Smooth muscle cell (in vitro differentiated cells): Measurements from ENCODE around the gene SIRT1. TPM values are rescaled to one million over a fixed set of nuclear protein-coding genes. Genes with fewer than 3 reads are reported as not detected.

Source experiments
- DNase-seq: peaks from one replicate; lab custom pipeline; 2025; ENCODE audit not compliant: unreplicated experiment; lab: John Stamatoyannopoulos, UW
- H2AFZ ChIP-seq: fragments of 200-600 bp; sonication (generic); 2 replicates; pipeline ENCODE4 v1.6.0; 2016; ENCODE audit warnings: antibody characterized with exemption, low read depth, mild to moderate bottlenecking
- H3F3A ChIP-seq: fragments of 200-600 bp; sonication (generic); 2 replicates; pipeline ENCODE4 v1.6.0; 2017; ENCODE audit warnings: antibody characterized with exemption, low read depth
- H3K27ac ChIP-seq: fragments of 200-600 bp; sonication (generic); 2 replicates; pipeline ENCODE4 v1.5.1; 2016; ENCODE audit warnings: low read depth, mild to moderate bottlenecking
- H3K27me3 ChIP-seq: fragments of 200-600 bp; sonication (generic); 2 replicates; pipeline ENCODE4 v1.6.1; 2016; ENCODE audit warnings: low read depth, mild to moderate bottlenecking
- H3K36me3 ChIP-seq: fragments of 200-600 bp; sonication (generic); 2 replicates; pipeline ENCODE4 v1.5.1; 2016; ENCODE audit warnings: low read depth
- H3K4me1 ChIP-seq: fragments of 200-600 bp; sonication (generic); 2 replicates; pipeline ENCODE4 v1.5.1; 2016; ENCODE audit warnings: low read depth
- H3K4me2 ChIP-seq: fragments of 200-600 bp; sonication (generic); 2 replicates; pipeline ENCODE4 v1.6.0; 2016; ENCODE audit warnings: mild to moderate bottlenecking
- H3K4me3 ChIP-seq: fragments of 200-600 bp; sonication (generic); 2 replicates; pipeline ENCODE4 v1.5.1; 2016; ENCODE audit warnings: mild to moderate bottlenecking
- H3K79me2 ChIP-seq: fragments of 200-600 bp; sonication (generic); 2 replicates; pipeline ENCODE4 v1.6.0; 2016; ENCODE audit warnings: low read depth, mild to moderate bottlenecking
- H3K9ac ChIP-seq: fragments of 200-600 bp; sonication (generic); 2 replicates; pipeline ENCODE4 v1.6.0; 2016; ENCODE audit warnings: low read depth
- H3K9me3 ChIP-seq: fragments of 200-600 bp; sonication (generic); replicated peaks from 2 replicates; pipeline ENCODE4 v1.5.1; 2016; ENCODE audit warnings: low read depth
- H4K20me1 ChIP-seq: fragments of 200-600 bp; sonication (generic); 2 replicates; pipeline ENCODE4 v1.6.0; 2016; ENCODE audit warnings: low read depth
- WGBS: methylation state at CpG from one replicate; pipeline ENCODE4 v1.1.7; 2016; ENCODE audit warnings: low lambda C conversion rate; 5-methylcytosine and 5-hydroxymethylcytosine counted together
- polyA plus RNA-seq: library from polyadenylated mRNA; unstranded; fragments of >200 nt; fragmentation: Nextera tagmentation; extraction: Ambion mirVana; gene quantifications from 2 replicates; pipeline ENCODE4 v1.2.1, GENCODE V29; 2016
- total RNA-seq: library from RNA; depleted of rRNA; stranded (reverse); fragments of >200 nt; gene quantifications from 2 replicates; pipeline ENCODE4 v1.2.3, GENCODE V29; 2014
- TF ChIP-seq, protein P1 (sequence below): fragments of 200-600 bp; sonication (generic); IDR thresholded peaks from 2 replicates; pipeline ENCODE4 v1.5.1; 2017; ENCODE audit warnings: borderline replicate concordance, mild to moderate bottlenecking, antibody characterized with exemption; ENCODE audit not compliant: insufficient read depth, poor library complexity, severe bottlenecking

SIRT1 gene
- total and polyA plus RNA-seq, 2 experiments from 2014 or later = 8.0 to 14.9 TPM

- peaks cover 3% of the 10 kb centered on the region for H3K4me1 ChIP-seq
- no peak overlapping the region for H3K27ac ChIP-seq
- no peaks in the 10 kb centered on the region for H4K20me1 ChIP-seq
- no peaks in the 10 kb centered on the region for H3K27me3 ChIP-seq
- no peak overlapping the region for H2AFZ ChIP-seq
- H3K9ac ChIP-seq = no peak overlapping the region
- no peak overlapping the region for H3K4me3 ChIP-seq
- H3F3A ChIP-seq = no peaks in the 10 kb centered on the region
- TF ChIP-seq, protein P1, sequence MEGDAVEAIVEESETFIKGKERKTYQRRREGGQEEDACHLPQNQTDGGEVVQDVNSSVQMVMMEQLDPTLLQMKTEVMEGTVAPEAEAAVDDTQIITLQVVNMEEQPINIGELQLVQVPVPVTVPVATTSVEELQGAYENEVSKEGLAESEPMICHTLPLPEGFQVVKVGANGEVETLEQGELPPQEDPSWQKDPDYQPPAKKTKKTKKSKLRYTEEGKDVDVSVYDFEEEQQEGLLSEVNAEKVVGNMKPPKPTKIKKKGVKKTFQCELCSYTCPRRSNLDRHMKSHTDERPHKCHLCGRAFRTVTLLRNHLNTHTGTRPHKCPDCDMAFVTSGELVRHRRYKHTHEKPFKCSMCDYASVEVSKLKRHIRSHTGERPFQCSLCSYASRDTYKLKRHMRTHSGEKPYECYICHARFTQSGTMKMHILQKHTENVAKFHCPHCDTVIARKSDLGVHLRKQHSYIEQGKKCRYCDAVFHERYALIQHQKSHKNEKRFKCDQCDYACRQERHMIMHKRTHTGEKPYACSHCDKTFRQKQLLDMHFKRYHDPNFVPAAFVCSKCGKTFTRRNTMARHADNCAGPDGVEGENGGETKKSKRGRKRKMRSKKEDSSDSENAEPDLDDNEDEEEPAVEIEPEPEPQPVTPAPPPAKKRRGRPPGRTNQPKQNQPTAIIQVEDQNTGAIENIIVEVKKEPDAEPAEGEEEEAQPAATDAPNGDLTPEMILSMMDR = no peak
- H3K4me2 ChIP-seq = no peak overlapping the region
- WGBS = 99% methylated on average over 10 of the region's 10 CpGs
- DNase-seq = no peak
- no peaks in the 10 kb centered on the region for H3K79me2 ChIP-seq
- no peaks in the 10 kb centered on the region for H3K9me3 ChIP-seq
- H3K36me3 ChIP-seq = no peaks in the 10 kb centered on the region
These were observed 19.7 kb upstream of the SIRT1 start for GRCh38 chr10:67864607-67865371.

DNA sequence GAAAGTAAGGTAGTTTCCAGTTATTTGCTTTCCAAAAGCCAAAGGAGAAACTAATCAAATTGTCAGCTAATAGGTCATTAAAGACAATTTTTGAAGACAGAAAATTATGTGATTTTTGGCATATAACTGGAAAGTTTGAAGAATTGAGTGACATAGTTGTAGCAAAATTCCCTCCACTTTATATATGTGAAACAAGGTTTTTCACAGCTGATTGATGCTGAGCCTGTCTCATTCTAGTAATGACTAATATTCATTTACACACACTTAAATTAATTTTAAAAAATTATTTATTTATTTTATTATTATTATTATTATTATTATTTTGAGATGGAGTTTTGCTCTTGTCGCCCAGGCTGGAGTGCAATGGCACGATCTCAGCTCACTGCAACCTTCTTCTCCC is 16.3 kb upstream of the SIRT1 start:
- Histone ChIP-seq H3K4me3 (no peak overlapping the region), H3K27ac (no peak overlapping the region), H3K9ac (no peak overlapping the region)

GRCh38 chr10:67869996-67870395 is 14.5 kb upstream of the SIRT1 start:
- H3K79me2 ChIP-seq = no peaks in the 10 kb centered on the region
- TF ChIP-seq, protein P1 = no peak
- H3K4me1 ChIP-seq = no peaks in the 10 kb centered on the region
- H3K9me3 ChIP-seq = no peaks in the 10 kb centered on the region
- no peaks in the 10 kb centered on the region for H3K36me3 ChIP-seq
- no peaks in the 10 kb centered on the region for H3F3A ChIP-seq
- H3K9ac ChIP-seq = no peak overlapping the region
- no peaks in the 10 kb centered on the region for H4K20me1 ChIP-seq
- H3K27me3 ChIP-seq = no peaks in the 10 kb centered on the region
- no peak overlapping the region for H3K4me2 ChIP-seq
- no peak overlapping the region for H3K4me3 ChIP-seq
- H3K27ac ChIP-seq = no peak overlapping the region
- H2AFZ ChIP-seq = no peak overlapping the region
- WGBS = 90% methylated on average over 6 of the region's 6 CpGs
- DNase-seq = no peak

More for the DNA sequence above, 16.3 kb upstream of the SIRT1 start:
- TF ChIP-seq, protein P1 = no peak
- H4K20me1 ChIP-seq = no peaks in the 10 kb centered on the region
- no peak overlapping the region for H2AFZ ChIP-seq
- no peaks in the 10 kb centered on the region for H3K79me2 ChIP-seq
- H3K9me3 ChIP-seq = no peaks in the 10 kb centered on the region
- no peak for DNase-seq
- H3K36me3 ChIP-seq = no peaks in the 10 kb centered on the region
- 98% methylated on average over 2 of the region's 2 CpGs for WGBS
- no peaks in the 10 kb centered on the region for H3K27me3 ChIP-seq
- H3F3A ChIP-seq = no peaks in the 10 kb centered on the region
- H3K4me1 ChIP-seq = no peaks in the 10 kb centered on the region
- no peak overlapping the region for H3K4me2 ChIP-seq
